GM12873 (cell line): ENCODE data around the gene CFAP47.

Experiments used
- TF ChIP-seq, protein P1 (sequence below): IDR thresholded peaks from 2 replicates; pipeline ENCODE4 v1.5.1; 2012; ENCODE audit warnings: low read depth, mild to moderate bottlenecking, moderate library complexity, low read length, control low read depth; ENCODE audit not compliant: insufficient read depth; ENCODE audit errors: missing control alignments

CFAP47 gene

DNA sequence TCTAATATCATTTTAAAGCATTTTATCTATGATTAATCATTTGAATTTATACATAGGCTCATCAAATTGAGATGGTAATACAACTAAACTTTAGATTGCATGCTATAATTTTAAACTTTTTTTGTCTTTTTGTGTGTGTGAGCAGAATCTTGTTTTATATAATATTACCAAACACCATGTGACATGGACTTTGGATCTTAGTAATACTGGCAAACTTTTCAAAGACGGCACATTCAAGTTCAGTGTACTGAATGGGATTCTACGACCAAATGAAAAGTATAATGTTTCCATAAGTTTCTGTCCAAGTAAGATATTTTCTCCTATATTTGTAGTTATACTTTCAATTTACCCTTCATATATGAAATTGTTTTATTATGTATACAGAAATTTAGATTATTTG lies 116.0 kb downstream of the CFAP47 start:
- TF ChIP-seq, protein P1, sequence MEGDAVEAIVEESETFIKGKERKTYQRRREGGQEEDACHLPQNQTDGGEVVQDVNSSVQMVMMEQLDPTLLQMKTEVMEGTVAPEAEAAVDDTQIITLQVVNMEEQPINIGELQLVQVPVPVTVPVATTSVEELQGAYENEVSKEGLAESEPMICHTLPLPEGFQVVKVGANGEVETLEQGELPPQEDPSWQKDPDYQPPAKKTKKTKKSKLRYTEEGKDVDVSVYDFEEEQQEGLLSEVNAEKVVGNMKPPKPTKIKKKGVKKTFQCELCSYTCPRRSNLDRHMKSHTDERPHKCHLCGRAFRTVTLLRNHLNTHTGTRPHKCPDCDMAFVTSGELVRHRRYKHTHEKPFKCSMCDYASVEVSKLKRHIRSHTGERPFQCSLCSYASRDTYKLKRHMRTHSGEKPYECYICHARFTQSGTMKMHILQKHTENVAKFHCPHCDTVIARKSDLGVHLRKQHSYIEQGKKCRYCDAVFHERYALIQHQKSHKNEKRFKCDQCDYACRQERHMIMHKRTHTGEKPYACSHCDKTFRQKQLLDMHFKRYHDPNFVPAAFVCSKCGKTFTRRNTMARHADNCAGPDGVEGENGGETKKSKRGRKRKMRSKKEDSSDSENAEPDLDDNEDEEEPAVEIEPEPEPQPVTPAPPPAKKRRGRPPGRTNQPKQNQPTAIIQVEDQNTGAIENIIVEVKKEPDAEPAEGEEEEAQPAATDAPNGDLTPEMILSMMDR: no peak

DNA sequence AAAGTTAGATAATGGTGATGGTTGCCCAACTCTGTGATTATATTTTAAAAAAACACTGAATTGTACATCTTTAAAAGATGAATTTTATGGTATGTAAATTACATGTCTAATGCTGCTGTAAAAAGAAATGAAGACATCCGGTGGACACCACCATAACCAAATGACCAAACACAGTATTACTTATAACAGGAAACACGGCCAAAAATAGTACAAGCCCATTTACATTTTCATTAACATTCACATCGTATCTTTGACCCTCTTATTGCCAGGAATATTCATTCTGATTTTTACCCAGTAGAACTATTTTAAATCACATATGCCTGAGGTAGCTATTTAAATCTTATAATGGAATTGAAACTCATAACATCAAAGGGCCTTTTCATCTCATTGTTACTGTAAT lies 143.2 kb downstream of the CFAP47 start:
- TF ChIP-seq, protein P1: no peak

DNA sequence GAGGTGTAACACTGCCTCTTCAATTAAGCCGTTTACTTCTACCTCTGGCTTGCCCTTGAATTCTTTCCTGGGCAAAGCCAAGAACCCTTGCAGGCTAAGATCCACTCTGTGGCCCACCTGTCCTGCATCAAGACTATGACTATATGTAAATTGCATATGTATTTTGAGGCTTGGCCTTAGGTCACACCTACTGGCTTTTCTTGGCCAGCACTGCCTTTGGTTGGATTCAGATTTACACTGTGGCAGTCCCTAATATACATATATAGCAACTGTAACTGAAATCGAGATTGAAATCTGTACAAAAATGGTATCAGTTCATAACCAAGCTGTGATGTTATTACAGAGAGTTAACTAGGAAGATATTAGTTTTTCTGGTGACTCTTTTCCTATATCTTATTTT lies 151.5 kb downstream of the CFAP47 start:
- TF ChIP-seq, protein P1: no peak

DNA sequence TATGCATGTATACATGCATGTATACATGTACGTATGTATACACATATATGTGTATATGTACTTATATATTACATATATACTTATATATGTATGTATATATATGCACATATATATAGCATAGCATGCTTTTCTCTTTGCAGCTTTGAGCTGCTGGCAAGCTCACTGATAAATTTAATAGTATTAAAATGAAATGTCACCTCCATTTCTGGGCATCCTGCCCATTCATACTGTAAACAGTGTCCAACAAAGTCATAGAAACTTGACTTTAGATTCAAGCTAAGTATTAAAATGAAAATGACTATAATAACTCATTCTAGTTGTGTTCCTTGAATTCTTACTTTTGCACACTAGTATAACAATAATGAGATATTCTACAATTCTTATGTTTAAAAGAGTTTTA lies 163.7 kb downstream of the CFAP47 start:
- TF ChIP-seq, protein P1: no peak

DNA sequence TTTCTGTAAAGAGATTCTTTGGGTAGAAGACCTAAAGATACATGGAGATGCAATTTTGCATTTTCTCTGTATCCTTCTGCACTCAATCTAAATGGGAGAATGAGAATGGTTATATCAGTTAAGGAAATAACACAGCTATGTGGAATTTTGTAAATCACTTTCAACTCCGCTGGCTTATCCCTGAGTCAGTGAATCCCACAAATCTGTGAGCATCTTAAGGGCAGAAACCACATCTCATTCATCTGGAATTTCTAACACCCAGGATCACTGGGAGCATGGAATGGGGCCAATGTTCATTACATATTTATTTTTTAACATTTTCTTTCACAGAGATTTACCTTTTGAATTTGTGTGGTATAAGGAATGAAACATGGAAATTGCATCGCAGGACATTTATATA lies 167.8 kb downstream of the CFAP47 start:
- TF ChIP-seq, protein P1: no peak

DNA sequence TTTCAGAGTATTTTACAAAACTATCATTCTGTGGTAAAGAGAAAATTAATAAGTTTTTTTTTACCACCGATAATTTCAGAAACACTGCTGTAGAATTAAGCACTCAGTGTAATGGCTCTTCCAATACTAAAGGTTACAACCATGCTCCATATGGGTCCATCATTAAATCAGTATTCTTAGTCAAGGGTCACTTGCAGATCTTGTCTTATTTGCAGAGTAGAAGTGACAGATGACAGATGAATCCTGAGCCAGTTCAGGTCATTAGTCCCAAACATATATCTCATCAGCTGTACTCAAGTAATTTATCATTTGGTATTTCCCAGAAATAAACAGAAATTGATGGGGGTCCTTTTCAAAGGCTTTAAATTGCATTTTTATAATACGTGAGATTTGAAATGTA lies 182.9 kb downstream of the CFAP47 start:
- TF ChIP-seq, protein P1: no peak

DNA sequence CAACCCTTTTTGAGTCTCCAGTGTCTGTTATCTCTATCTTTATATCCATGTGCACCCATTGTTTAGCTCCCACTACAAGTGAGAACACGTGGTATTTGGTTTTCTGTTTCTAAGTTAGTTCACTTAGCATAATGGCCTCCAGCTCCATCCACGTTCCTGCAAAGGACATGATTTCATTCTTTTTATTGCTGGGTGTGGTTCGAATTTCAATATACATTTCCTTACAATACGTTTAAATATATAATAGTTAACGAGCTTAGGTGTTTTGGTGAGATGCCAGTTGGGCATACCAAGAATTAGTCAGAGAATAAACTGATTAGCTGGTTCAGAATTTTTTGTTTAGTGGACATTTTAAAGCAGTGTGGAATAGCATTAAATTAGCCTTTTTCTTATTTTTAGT lies 196.7 kb downstream of the CFAP47 start:
- TF ChIP-seq, protein P1: no peak
